Measurements from ENCODE around the gene C1orf53.
A peak's percentile ranks its signal among the peaks of the same experiment; 100 is the strongest.

Gene C1orf53

GRCh38 chr1:197892684-197893083 lies 9.7 kb upstream of the C1orf53 start:
- DNase-seq (ENCODE audit: low read depth): no peak
- in situ Hi-C loops (cut with HindIII; ENCODE audit: low sequenced_read_pairs): no loop called here
- no peak overlapping the region for H3K4me3 ChIP-seq (ENCODE audit: low read depth, low read length)
- no peak for TF ChIP-seq CTCF (IDR thresholded peaks at IDR 0.05; ENCODE audit: low read depth, low read length, missing control alignments)

GRCh38 chr1:197896301-197896700 lies 6.1 kb upstream of the C1orf53 start:
- no peak for TF ChIP-seq CTCF (IDR thresholded peaks at IDR 0.05; ENCODE audit: low read depth, low read length, missing control alignments)
- no peak for DNase-seq (ENCODE audit: low read depth)
- H3K4me3 ChIP-seq (ENCODE audit: low read depth, low read length): no peak overlapping the region

GRCh38 chr1:197899037-197899436 lies 3.4 kb upstream of the C1orf53 start:
- H3K4me3 ChIP-seq (ENCODE audit: low read depth, low read length): no peak overlapping the region
- no peak for TF ChIP-seq CTCF (IDR thresholded peaks at IDR 0.05; ENCODE audit: low read depth, low read length, missing control alignments)
- in situ Hi-C loops (cut with HindIII; ENCODE audit: low sequenced_read_pairs): no loop called here
- no peak for DNase-seq (ENCODE audit: low read depth)

More at GRCh38 chr1:197896301-197896700, 6.1 kb upstream of the C1orf53 start:
- in situ Hi-C loops (cut with HindIII; ENCODE audit: low sequenced_read_pairs): no loop called here

- DNase-seq (ENCODE audit: low read depth): no peak
- in situ Hi-C loops (cut with HindIII; ENCODE audit: low sequenced_read_pairs): no loop called here
- no peak for TF ChIP-seq CTCF (IDR thresholded peaks at IDR 0.05; ENCODE audit: low read depth, low read length, missing control alignments)
- H3K4me3 ChIP-seq (ENCODE audit: low read depth, low read length): peak overlapping the region; percentile 53
These were observed 338 bp upstream of the C1orf53 start for GRCh38 chr1:197902131-197902453.

GRCh38 chr1:197903196-197903514 lies 725 bp downstream of the C1orf53 start:
- no peak for TF ChIP-seq CTCF (IDR thresholded peaks at IDR 0.05; ENCODE audit: low read depth, low read length, missing control alignments)
- in situ Hi-C loops (cut with HindIII; ENCODE audit: low sequenced_read_pairs): no loop called here
- no peak for DNase-seq (ENCODE audit: low read depth)
- peak overlapping the region; percentile 53 for H3K4me3 ChIP-seq (ENCODE audit: low read depth, low read length)

- DNase-seq (ENCODE audit: low read depth): no peak
- no peak overlapping the region for H3K4me3 ChIP-seq (ENCODE audit: low read depth, low read length)
- no peak for TF ChIP-seq CTCF (IDR thresholded peaks at IDR 0.05; ENCODE audit: low read depth, low read length, missing control alignments)
- in situ Hi-C loops (cut with HindIII; ENCODE audit: low sequenced_read_pairs): no loop called here
These were observed 1.8 kb downstream of the C1orf53 start for GRCh38 chr1:197904126-197904787.

All from astrocyte of the cerebellum (primary cell).